ENCODE data around the gene ARHGEF7.

Gene ARHGEF7

DNA sequence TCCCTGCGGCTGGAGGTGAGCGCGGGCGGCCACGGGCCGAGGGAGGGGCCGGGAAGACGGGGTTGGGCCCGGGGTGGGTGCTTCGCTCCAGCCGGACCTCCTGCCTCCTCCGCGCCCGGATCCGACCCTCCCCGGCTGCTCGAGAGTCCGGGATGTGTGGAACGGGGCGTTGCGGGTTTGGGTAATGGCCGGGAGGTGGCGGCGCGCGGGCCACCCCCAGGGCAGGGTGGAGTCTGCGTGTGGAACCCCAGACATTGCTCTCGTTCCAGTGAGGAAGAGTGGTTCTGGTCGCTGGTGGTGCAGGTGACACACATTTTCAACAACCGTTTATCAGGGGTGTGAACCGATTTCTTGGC is 38.8 kb downstream of the ARHGEF7 start:
- H3K27ac Mint-ChIP-seq, result peak overlapping the region; percentile 94 to 95
- H3K4me1 Mint-ChIP-seq (ENCODE audit: low read depth in 2 of 2), result peaks cover 15 to 20% of the 10 kb centered on the region in 2 donors
- H3K36me3 Mint-ChIP-seq (ENCODE audit: insufficient read depth), result peaks cover 21% of the 10 kb centered on the region
- peak; percentile 68 for ATAC-seq (replicated peaks)
- H3K9me3 Mint-ChIP-seq, result no peaks in the 10 kb centered on the region
- H3K4me3 Mint-ChIP-seq, result peak overlapping the region; percentile 87 to 88
- H3K27me3 Mint-ChIP-seq, result no peaks in the 10 kb centered on the region
- peak in 2 of 3 experiments; percentile 57 to 58 for DNase-seq

DNA sequence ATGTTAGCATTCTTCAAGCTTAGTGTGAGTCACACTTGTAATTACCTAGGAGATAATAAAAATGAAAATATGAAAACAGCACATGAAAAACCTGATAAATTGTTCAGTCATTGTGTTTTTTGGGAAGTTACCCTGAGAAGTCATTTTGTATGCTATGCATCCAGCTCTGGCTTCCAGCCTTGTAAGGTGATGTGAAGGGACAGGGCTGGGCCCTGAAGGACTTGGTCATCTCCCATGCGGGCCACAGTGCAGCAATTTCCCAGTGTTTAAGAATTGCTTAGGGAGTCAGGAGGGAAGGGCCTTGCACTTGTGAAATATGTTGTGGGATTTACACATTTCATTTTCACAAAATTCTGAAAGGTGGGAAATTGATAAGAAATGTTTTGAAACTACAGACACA is 41.3 kb downstream of the ARHGEF7 start:
- no peak for ATAC-seq (replicated peaks)
- no peak for DNase-seq
- no peaks in the 10 kb centered on the region for H3K9me3 Mint-ChIP-seq
- peaks cover 21% of the 10 kb centered on the region for H3K36me3 Mint-ChIP-seq (ENCODE audit: insufficient read depth)
- H3K27me3 Mint-ChIP-seq, result no peaks in the 10 kb centered on the region
- no peak overlapping the region for H3K27ac Mint-ChIP-seq
- no peak overlapping the region for H3K4me3 Mint-ChIP-seq
- peaks cover 26 to 38% of the 10 kb centered on the region in 2 donors for H3K4me1 Mint-ChIP-seq (ENCODE audit: low read depth in 2 of 2)

DNA sequence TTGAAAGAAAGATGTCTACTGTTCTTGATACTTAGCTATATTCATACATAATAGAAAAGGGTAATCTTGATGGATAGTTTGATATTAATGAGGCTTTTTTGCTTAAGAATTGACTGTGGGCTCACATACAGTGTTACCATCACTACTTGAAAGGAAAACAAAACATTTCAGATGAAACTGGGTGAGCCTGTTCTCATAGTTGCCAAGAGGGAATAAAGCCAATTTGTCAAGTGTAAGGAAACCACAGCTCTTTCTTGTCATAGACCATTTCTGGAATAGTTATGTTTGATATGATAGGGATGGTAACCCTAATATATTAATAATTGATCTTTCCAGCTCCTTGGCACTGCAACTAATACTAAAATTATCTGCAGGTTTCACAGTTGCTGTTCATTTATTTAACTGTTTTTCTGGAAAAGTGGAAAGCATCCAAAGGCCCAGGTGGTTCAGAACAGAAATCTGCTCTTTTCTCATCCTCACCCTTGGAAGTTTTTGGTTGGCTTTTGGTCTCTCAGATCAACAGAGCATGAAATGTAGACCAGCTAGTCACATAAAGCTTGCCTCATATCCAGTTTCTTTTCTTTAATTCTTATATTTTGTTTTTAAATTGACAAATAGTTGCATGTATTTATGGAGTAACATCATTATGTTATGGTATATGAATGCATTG is 43.2 kb downstream of the ARHGEF7 start:
- DNase-seq (no peak), ATAC-seq (replicated peaks) (no peak)
- H3K9me3 Mint-ChIP-seq, result no peaks in the 10 kb centered on the region
- no peaks in the 10 kb centered on the region for H3K27me3 Mint-ChIP-seq
- no peak overlapping the region for H3K4me3 Mint-ChIP-seq
- H3K27ac Mint-ChIP-seq, result no peak overlapping the region
- peaks cover 30 to 49% of the 10 kb centered on the region in 2 donors for H3K4me1 Mint-ChIP-seq (ENCODE audit: low read depth in 2 of 2)
- peaks cover 17% of the 10 kb centered on the region for H3K36me3 Mint-ChIP-seq (ENCODE audit: insufficient read depth)

DNA sequence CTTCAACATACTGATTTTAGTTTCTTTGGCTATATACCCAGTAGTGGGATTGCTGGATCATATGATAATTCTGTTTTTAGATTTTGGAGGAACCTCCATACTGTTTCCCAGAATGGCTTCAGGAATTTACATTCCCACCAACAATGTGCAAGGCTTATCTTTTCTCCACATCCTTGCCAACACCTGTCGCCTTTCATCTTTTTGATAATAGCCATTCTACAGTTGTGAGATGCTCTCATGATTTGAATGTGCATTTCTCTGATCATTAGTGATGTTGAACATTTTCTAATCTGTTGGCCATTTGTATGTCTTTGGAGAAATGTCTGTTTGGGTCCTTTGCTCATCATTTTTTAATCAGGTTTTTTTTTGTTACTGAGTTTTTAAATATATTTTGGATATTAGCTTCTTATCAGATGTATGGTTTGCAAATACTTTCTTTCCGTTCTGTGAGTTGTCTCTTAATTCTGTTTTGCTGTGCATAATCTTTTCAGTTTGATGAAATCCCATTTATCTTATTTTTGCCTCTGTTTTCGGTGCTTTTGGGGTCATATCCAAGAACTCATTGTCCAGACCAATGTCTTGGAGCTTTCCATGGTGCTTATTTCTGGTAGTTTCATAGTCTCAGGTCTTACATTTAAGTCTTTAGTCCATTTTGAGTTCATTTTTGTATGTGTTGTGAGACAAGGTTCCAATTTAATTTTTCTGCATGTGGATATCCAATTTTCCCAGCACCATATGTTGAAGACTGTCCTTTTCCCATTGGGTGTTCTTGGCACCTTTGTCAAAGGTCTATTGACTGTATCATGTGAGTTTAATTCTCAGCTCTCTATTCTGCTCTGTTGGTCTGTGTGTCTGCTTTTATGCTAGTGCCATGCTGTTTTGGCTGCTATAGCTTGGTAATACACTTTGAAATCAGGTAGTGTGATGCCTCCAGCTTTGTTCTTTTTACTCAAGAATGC is 44.5 kb downstream of the ARHGEF7 start:
- Mint-ChIP-seq H3K4me3 (no peak overlapping the region), H3K4me1 (ENCODE audit: low read depth in 2 of 2) (peaks cover 24 to 42% of the 10 kb centered on the region in 2 donors), H3K9me3 (no peaks in the 10 kb centered on the region), H3K27ac (no peak overlapping the region), H3K27me3 (no peaks in the 10 kb centered on the region), H3K36me3 (ENCODE audit: insufficient read depth) (peaks cover 13% of the 10 kb centered on the region)
- no peak for DNase-seq
- no peak for ATAC-seq (replicated peaks)

DNA sequence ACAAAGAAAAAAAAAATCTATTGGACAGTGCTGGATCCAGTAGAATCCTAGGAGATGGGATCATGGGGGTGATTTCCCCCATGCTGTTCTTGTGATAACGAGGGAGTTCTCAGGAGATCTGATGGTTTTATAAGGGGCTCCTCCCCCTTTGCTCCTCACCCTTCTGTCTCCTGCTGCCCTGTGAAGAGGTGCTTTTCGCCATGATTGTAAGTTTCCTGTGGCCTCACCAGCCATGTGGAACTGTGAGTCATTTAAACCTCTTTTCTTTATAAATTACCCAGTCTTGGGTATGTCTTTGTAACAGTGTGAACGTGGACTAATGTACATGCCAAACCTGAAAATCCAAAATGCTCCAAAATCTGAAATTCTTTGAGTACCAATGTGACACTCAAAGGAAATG is 45.5 kb downstream of the ARHGEF7 start:
- Mint-ChIP-seq H3K27ac (no peak overlapping the region), H3K4me3 (no peak overlapping the region), H3K9me3 (no peaks in the 10 kb centered on the region), H3K4me1 (ENCODE audit: low read depth in 2 of 2) (peaks cover 22 to 43% of the 10 kb centered on the region in 2 donors), H3K36me3 (ENCODE audit: insufficient read depth) (peaks cover 20% of the 10 kb centered on the region), H3K27me3 (no peaks in the 10 kb centered on the region)
- DNase-seq (no peak), ATAC-seq (replicated peaks) (no peak)

DNA sequence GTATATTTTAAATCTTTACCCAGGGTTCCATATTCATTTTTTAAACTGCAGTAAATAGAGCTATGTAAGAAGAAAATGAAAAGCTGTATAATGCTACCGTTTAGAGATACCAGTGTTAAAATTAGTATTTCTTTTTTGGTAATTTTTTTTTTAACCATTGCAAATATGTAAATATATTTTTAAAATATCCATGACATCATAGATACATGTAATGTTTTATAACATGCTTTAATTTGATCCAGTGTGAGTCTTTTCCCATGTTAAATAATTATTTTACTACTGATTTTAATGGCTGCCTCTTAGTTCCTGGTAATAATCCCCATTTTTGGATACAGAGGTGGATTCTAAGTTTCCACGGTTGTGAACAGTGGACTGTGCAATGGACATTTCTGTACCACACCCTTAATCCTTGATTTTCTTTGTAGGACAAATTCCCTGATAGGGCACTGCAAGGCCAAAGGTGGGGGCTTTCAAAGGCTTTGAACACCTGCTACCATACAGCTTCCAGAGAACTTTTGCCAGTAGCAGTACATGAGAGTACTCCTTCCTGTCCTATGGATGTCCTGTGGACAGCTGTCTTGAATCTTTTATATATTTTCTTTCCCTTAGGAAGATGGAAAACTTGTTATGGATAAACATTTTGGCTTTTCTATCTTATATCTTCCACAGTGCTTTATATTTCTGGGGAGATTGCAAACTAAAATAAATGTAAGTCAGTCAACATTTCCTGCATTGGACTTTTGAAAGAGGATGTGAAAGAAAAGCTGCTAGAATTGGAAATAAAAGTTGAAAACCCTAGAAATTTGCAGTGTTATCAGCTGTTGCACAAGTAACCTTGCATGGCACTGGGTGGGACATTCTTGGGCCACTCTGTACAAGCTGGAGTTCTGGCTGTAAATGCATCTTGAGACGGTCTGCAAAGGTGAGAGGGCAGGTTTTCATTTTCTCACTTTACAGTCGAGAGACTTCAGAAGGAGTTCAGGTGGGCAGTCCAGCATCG is 46.8 kb downstream of the ARHGEF7 start:
- Mint-ChIP-seq H3K36me3 (ENCODE audit: insufficient read depth) (peaks cover 18% of the 10 kb centered on the region), H3K4me3 (no peak overlapping the region), H3K27ac (no peak overlapping the region)

DNA sequence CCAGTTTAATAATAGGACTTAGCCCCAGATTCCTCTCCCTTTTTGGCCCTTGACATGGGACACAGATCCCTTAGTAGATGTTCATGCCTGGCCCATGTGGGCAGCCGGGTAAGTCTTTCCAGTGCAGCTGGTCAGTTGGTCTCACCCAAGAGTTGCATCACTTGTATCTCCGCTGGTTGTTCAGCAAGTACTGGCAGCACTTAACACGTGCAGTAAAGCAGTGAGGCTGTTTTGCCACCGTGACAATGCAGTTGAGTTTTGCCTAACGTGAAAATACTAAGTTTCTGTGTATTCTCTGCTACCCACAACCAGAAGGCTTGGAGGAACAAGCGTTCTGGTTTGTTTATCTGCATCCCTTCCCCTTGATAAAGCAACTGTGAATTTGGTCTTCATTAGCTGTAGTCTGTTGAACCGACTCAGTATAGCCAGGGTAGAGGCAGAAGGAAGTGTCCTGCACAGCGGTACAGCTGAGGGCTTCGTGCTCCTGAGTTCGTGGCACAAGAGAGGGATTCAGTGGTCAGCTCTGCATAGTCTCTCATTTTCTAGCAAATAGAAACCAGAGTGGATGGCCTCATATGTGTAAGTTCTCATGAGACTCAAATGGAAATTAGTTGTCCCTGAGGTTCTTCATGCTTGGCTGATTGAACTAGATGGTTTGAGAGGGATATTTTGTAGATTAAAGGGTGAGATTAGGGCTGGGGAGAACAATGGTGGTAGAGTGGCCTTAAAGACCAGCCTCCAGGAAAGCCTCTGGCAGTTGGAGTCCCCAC is 50.3 kb downstream of the ARHGEF7 start:
- no peak for DNase-seq
- H3K4me3 Mint-ChIP-seq, result peak overlapping the region in 1 of 2 donors; percentile 57
- no peaks in the 10 kb centered on the region for H3K27me3 Mint-ChIP-seq
- H3K4me1 Mint-ChIP-seq (ENCODE audit: low read depth in 2 of 2), result peaks cover 36 to 56% of the 10 kb centered on the region in 2 donors
- no peak for ATAC-seq (replicated peaks)
- H3K36me3 Mint-ChIP-seq (ENCODE audit: insufficient read depth), result peaks cover 21% of the 10 kb centered on the region
- H3K27ac Mint-ChIP-seq, result peak overlapping the region; percentile 29 to 81
- H3K9me3 Mint-ChIP-seq, result no peaks in the 10 kb centered on the region

More for the DNA sequence above, 46.8 kb downstream of the ARHGEF7 start:
- no peaks in the 10 kb centered on the region for H3K9me3 Mint-ChIP-seq
- H3K4me1 Mint-ChIP-seq (ENCODE audit: low read depth in 2 of 2), result peaks cover 30 to 50% of the 10 kb centered on the region in 2 donors
- DNase-seq (no peak), ATAC-seq (replicated peaks) (no peak)
- no peaks in the 10 kb centered on the region for H3K27me3 Mint-ChIP-seq

DNA sequence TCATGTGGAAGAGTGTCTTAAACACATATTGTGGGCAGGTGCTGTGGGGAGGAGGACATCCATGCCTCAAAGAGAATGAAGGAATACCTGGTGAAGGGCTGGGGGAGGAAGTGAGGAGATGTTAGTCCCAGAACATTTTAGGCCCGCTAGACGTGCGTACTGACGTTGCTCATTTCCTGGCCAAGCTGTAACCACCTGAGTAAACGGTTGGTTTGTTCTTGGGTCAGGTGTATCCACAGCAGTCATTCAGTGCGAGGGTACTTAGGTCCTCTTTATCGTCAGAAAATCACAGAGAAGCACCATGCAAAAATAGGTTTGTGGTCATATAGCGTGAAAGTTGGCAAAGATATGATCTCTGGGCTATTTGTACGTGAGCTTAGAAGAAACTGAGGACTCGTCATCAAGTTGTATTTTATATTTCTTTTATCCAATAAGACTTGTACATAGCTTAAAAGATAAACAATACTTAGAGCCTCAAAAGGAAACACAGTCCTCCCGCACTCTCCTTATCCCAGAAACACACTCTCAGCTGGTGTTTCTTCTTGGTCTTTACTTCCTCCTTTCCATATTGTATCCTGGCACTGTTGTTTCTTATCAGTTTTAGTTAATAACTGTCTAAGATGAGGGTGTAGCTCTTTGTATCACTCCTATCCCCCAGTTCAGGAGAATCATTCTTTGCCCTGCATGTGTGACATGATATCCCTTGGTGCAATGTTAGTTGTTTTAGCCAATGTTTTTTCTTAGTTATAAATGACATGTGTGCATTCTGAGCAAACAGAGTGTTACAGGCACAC is 52.0 kb downstream of the ARHGEF7 start:
- Mint-ChIP-seq H3K27me3 (no peaks in the 10 kb centered on the region), H3K27ac (peak overlapping the region; percentile 29 to 81), H3K4me1 (ENCODE audit: low read depth in 2 of 2) (peaks cover 37 to 60% of the 10 kb centered on the region in 2 donors), H3K36me3 (ENCODE audit: insufficient read depth) (peaks cover 21% of the 10 kb centered on the region), H3K9me3 (no peaks in the 10 kb centered on the region), H3K4me3 (peak overlapping the region; percentile 47 to 57)
- peak; percentile 95 for ATAC-seq (replicated peaks)
- peak in 2 of 3 experiments; percentile 12 to 15 for DNase-seq

DNA sequence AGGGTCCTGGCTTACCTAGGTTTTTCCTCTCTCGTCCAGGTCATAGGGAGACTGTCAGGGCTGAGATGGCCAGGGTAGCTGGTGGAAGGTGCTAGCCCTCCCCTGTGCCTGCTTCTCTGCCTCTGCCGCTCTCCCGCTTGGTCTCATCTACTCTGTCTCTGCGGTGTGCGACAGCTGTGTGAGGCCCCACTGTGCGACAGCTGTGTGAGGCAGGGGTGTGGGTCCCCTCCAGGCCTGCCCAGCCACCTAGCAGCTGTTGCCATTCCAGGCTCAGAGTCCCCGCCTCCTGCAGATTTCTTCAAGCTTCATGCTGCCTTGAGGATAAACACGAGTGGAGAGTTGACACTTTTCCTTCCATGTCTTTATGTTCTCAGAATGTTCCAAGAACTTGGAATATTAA is 53.0 kb downstream of the ARHGEF7 start:
- peaks cover 21% of the 10 kb centered on the region for H3K36me3 Mint-ChIP-seq (ENCODE audit: insufficient read depth)
- peaks cover 37 to 54% of the 10 kb centered on the region in 2 donors for H3K4me1 Mint-ChIP-seq (ENCODE audit: low read depth in 2 of 2)
- ATAC-seq (replicated peaks) (no peak), DNase-seq (no peak)
- no peaks in the 10 kb centered on the region for H3K9me3 Mint-ChIP-seq
- H3K27me3 Mint-ChIP-seq, result no peaks in the 10 kb centered on the region
- peak overlapping the region in 1 of 2 donors; percentile 2 for H3K27ac Mint-ChIP-seq
- H3K4me3 Mint-ChIP-seq, result no peak overlapping the region

DNA sequence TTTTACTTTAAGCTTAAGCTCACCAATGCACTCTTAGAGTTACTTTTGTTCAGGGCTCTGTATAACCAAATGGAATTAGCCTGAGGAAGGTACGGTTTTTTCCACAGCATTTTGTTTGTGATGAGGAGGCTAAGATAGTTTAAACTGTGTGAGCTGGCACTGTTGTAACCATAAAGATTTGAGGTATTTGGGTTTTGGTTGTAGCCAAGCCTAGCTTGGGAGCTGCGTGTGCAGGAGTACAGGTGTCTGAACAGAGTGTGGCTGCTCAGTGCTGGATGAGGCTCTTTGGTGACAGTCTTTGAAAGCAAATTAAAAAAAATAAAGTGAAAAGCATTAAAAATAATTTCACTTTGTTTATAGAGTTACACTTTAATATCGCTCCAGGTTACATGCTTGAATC is 56.0 kb downstream of the ARHGEF7 start:
- Mint-ChIP-seq H3K9me3 (no peaks in the 10 kb centered on the region), H3K27me3 (no peaks in the 10 kb centered on the region), H3K4me1 (ENCODE audit: low read depth in 2 of 2) (peaks cover 49 to 60% of the 10 kb centered on the region in 2 donors), H3K36me3 (ENCODE audit: insufficient read depth) (peaks cover 13% of the 10 kb centered on the region), H3K27ac (peak overlapping the region in 1 of 2 donors; percentile 12), H3K4me3 (no peak overlapping the region)
- DNase-seq (no peak), ATAC-seq (replicated peaks) (no peak)

DNA sequence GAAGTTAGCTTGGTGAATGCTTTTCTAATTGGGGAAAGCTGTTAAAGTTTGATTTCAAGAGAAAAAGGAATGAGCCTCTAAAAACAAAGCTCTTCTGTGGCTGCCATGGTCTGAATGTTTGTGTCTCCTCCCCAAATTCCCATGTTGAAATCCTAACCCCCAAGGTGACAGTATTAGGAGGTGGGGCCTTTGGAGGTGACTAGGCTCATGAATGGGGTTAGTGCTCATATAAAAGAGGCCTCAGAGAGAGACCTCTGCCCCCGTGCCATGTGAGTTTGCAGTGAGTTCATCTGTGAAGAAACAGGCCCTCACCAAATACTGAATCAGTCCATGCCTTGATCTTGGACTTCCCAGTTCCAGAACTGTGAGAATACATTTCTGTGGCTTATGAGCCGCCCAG is 56.5 kb downstream of the ARHGEF7 start:
- DNase-seq (no peak), ATAC-seq (replicated peaks) (no peak)
- Mint-ChIP-seq H3K9me3 (no peaks in the 10 kb centered on the region), H3K27ac (peak overlapping the region in 1 of 2 donors; percentile 12), H3K27me3 (no peaks in the 10 kb centered on the region), H3K4me3 (no peak overlapping the region), H3K36me3 (ENCODE audit: insufficient read depth) (peaks cover 13% of the 10 kb centered on the region), H3K4me1 (ENCODE audit: low read depth in 2 of 2) (peaks cover 48 to 59% of the 10 kb centered on the region in 2 donors)

Data from effector memory CD8-positive, alpha-beta T cell (primary cell).